HG03045 (cell line): ENCODE data around the gene TMEM237.
A peak's percentile ranks its signal among the peaks of the same experiment; 100 is the strongest.

Experiments
- ATAC-seq: cut with Tn5 transposase; IDR thresholded peaks from one replicate; pipeline ENCODE4 v1.9.1; 2021; ENCODE audit warnings: mild to moderate bottlenecking, moderate library complexity; ENCODE audit not compliant: unreplicated experiment

Gene TMEM237

DNA sequence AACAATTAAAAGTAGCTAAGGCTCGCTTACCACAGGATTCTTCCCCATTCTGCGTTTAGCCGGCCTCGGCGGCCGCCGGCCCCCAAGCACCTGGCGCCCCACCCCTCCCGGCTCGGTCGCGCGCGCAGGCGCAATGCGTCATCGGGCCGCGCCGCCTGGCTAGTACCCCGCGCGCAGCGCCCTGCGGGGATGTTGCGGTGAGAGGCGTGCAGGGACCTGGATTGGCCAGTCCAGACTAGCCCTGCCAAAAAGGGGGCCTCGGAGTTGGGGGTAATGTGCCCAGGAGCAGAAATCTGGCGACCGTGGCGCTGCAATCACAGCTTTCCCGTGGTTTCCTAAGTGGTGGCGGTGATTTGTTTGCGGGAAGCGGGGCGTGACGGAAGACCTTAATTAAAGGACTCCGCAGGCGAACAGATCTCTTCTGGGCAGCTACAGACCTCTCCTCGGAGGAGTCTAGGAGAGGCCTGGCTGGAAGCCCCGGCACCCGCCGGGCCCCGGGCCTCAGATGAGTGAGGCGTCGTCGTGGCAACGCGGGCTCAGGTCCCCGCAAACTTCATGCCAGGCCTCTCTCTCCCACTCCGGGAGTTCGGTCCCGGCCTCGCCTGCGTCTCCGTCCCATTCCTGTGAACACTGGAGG lies 606 bp downstream of the TMEM237 start:
- ATAC-seq = peak; percentile 82

- peak; percentile 40 for ATAC-seq
These were observed 1.2 kb downstream of the TMEM237 start for GRCh38 chr2:201642086-201642578.

DNA sequence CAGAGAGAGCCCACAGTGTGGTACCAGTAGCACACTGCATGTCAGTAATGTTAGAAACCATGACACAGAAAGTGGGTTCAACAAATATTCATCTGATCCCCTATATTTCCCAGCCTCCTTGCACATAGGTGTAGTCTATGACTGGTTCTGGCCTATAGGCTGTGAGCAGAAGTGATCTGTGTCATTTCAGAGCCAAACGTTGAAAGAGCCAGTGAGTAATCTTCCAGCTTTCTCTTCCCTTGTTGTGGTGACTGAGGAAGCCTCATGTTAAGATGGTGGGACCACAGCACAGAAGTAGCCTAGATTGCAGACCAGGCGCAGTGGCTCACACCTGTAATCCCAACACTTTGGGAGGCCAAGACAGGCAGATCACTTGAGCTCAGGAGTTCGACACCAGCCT lies 4.1 kb downstream of the TMEM237 start:
- no peak for ATAC-seq

DNA sequence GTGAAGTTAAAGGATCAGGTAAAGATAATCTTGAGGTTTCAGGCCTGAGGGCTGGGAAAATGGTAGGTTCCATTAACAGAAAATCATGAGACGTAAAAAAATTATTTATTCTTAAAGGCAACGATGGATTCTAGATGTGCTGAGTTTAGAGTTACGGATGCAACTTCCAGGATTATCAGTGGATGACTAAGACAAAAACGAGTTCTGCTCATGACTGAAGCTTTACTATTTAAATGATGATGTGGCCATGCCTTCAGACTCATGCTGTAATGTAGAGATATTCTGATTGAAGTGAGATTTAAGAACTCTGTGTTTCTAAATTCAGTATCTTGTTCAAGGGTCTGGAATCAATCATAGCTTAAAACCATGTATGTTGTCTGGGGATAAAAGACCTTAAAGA lies 5.0 kb downstream of the TMEM237 start:
- no peak for ATAC-seq

DNA sequence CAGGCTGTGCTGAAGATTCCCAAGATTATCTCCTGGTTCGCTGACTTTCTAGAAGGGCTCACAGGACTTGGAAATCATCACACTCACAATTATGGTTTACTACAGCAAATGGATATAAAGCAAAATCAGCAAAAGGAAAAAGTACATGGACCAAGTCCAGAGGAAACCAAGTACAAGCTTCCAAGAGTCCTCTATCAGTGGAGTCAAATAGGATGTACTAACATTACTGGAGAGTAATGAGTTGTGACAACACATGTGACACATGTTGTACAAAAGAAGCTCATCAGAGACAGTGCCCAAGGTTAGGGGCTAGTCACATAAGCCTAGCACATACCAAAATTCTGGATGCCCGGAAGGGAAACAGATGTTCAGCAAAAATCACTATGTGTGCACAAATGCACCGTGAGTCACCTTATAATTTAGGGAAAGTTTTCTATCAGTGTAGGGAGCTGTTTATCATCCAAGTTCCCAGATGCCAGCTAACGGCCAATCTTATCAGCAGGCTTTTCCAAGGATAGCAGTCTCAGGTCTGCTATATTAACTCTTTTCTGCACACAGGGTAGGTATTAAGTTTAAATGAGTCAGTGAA lies 9.5 kb downstream of the TMEM237 start:
- ATAC-seq = no peak

DNA sequence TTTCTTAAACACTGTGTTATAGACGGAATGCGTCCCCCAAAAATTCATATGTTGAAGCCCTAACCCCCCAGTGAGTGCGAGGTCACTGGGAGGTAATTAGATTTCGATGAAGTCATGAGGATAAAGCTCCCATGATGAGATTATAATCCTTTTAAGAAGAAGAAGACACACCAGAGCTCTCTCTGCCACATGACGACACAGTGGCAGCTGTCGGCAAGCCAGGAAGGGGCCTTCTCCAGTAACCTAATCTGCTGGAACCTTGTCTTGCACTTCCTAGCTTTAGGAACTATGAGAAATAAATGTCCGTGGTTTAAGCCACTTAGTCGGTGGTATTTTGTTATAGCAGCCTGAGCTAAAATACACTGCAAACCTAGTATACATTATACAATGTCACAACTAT lies 12.3 kb downstream of the TMEM237 start:
- no peak for ATAC-seq

DNA sequence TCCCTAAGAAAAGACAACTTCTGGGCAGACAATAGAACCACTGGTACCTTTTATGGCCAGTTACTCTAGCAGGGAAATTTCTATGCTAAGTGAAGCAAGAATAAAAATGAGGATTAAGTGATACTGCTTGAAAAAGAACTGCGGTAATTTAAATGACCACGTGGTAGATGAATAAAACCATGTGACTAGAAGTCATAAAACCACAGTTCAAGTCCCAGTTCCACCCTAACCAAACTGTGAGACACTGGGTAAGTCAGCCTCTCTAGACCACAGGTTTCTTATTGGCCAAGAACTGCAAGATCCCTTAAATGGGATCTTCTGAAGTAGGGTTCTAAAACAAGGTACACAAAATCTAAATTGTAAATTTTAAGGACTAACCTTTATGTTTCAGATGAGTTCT lies 12.7 kb downstream of the TMEM237 start:
- no peak for ATAC-seq

- ATAC-seq = no peak
These were observed 14.8 kb downstream of the TMEM237 start for GRCh38 chr2:201628545-201628944.

DNA sequence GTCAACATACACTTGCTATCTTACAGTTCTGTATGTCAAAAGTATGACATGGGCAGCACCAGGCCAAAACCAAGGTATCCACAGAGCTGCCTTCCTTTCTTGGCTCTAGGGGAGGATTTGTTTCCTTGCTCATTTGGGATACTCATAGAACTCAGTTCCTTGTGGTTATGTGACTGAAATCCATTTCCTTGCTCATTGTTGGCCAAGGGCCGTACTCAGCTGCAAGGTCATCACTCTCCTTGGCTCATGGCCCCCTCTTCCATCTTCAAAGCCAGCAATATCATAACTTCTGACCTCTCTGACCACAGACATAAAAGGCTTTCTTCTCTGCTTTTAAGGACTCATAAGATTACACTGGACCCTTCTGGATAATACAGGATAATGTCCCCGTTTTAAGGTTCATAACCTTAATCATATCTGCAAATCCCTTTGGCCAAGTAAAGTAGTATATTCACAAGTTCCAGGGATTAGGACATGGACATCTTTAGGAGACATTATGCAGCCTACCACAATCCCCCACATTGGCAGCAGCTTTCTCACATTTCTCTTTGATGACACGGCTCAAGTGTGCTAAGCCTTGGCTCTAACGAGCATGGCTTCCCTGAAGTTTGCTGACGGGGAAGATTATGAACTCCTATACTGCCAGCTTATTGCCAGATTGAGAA lies 20.9 kb downstream of the TMEM237 start:
- no peak for ATAC-seq

DNA sequence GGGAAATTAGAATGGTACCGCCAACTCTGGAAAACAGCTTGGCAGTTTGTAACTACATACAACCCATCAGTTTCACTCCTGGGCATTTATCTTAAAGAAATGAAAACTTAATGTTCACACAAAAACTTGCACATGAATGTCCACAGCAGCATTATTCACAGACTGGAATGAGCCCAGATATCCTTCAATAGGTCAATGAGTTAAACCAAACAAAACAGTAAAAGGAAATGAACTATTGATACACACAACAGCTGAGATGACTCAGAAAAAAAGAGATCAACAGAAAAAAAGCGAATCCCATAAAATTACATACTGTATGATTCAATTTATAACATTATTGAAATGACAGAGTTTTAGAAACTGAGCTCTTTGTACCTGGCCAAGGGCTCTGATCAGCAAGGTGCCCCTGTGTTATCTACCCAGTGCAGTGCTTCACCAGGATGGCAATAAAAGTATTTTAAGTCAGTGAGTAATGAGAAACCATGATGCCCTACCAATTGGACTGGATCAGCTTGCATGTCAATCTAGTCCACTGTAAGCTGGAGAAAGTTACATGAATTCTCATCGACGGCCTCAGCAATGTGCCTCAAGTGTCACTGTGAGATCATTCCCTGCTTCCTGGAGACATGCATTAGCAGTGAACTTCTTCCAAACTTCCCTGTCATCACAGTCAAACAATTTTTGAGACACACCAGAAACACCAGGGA lies 21.9 kb downstream of the TMEM237 start:
- no peak for ATAC-seq

DNA sequence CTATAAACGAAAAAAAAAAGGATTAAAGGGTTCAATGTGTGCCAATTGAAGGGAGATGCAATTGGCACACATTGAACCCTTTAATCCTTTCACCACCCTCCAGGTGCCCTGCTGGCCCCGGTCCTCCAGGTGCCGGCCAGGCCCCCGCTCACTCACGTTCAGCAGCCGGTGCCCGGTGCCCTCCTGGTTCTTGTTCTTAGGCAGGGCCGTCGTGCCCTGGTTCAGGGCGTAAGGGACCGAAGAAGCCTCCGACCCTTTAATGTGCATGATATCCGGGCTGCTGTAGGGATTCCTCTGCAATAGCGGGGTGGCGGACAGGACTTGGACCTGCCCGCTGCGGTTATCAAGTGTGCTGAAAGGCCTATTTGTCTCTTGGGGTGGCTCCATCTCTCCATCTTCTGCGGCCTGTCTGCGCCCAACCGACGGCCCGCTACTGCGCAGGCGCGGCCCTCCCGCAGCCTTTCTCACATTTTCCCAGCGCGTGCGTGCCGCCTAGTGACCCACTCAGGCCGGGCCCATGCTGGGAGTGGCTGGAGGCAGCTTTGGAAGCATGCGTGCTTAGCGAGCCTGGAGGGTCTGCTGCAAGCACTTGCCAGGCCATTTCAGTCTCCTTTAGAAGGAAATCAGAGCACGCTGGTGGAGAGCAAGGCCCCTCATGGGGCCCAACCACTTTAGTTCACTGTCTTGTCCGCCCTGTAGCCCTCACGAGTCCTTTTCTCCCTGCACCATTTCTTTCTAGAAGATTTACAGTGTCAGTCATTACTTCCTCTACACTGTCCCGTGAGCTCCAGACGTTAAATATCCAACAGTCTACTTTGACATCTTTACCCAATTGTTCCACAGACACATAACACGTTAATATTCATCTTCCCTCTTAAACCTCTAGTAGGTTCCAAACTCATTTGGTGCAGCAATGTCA lies 24.3 kb downstream of the TMEM237 start:
- ATAC-seq = no peak

GRCh38 chr2:201608021-201608420 lies 35.3 kb downstream of the TMEM237 start:
- ATAC-seq = no peak

- no peak for ATAC-seq
These were observed 35.7 kb downstream of the TMEM237 start for GRCh38 chr2:201607568-201607967.

- ATAC-seq = no peak
These were observed 42.4 kb downstream of the TMEM237 start for GRCh38 chr2:201600906-201601305.

- ATAC-seq = no peak
These were observed 45.9 kb downstream of the TMEM237 start for GRCh38 chr2:201597397-201597796.

- no peak for ATAC-seq
These were observed 62.8 kb downstream of the TMEM237 start for GRCh38 chr2:201580486-201580885.

GRCh38 chr2:201579536-201579935 lies 63.8 kb downstream of the TMEM237 start:
- no peak for ATAC-seq

- no peak for ATAC-seq
These were observed 67.3 kb downstream of the TMEM237 start for GRCh38 chr2:201575971-201576370.

- ATAC-seq = no peak
These were observed 68.5 kb downstream of the TMEM237 start for GRCh38 chr2:201574766-201575165.

DNA sequence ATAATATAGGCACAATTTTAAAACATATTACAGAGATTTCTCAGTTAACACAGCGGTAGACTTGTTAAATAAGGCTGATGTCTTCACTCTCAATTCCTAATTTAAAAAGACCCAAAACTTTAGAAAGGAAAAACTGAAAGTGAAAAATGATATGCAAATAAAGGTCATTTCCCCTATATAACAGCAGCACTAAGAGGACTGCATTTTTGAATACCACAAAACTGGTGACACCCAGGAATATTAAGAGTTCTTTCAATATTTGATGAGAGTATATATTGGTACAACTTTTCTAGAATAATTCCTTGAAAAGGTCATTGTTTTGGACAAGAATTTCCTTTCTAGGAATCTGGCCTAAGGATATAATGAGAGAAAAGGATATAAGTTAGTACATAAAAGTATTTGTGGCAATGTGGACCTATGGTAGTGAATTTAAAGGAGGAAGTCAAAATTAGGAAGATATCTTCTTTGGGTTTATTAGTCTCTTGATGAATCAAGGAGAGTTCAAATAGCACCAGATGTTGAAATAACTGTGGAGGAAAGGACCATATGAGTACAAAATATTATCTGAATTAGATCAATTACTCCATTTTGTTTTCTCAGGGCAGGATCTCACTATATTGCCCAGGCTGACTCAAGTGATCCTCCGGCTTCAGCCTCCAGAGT lies 70.3 kb downstream of the TMEM237 start:
- ATAC-seq = no peak
